ENCODE data around the gene LHPP.

GRCh38 chr10:124607693-124608092 is 146.1 kb downstream of the LHPP start:
- TF ChIP-seq POLR2AphosphoS5 (IDR thresholded peaks at IDR 0.05; ENCODE audit: borderline replicate concordance, low read depth, low read length) (no peak), EZH2 (IDR thresholded peaks at IDR 0.05) (no peak)

Data from SK-N-MC (cell line).